GM18505 (cell line): Measurements from ENCODE around the gene SCARB1.
A peak's percentile ranks its signal among the peaks of the same experiment; 100 is the strongest.

Source experiments
- ATAC-seq: cut with Tn5 transposase; IDR thresholded peaks from one replicate; pipeline ENCODE4 v1.9.1; 2021; ENCODE audit not compliant: unreplicated experiment
- POLR2A ChIP-seq: IDR thresholded peaks from 4 replicates; pipeline ENCODE4 v1.6.1; 2011; ENCODE audit warnings: borderline replicate concordance; ENCODE audit not compliant: insufficient read depth, insufficient read length; ENCODE audit errors: extremely low read depth

SCARB1 gene

GRCh38 chr12:124736115-124737039 lies 127.3 kb downstream of the SCARB1 start:
- no peak for ATAC-seq
- TF ChIP-seq POLR2A: no peak

GRCh38 chr12:124734224-124734788 lies 129.4 kb downstream of the SCARB1 start:
- no peak for TF ChIP-seq POLR2A
- no peak for ATAC-seq

GRCh38 chr12:124733086-124733485 lies 130.6 kb downstream of the SCARB1 start:
- no peak for TF ChIP-seq POLR2A
- no peak for ATAC-seq

- no peak for ATAC-seq
- no peak for TF ChIP-seq POLR2A
Observed at GRCh38 chr12:124732275-124733075, 131.2 kb downstream of the SCARB1 start.

GRCh38 chr12:124731869-124732268 lies 131.8 kb downstream of the SCARB1 start:
- no peak for TF ChIP-seq POLR2A
- ATAC-seq: no peak

- ATAC-seq: no peak
- TF ChIP-seq POLR2A: no peak
Observed at GRCh38 chr12:124730455-124730932, 133.2 kb downstream of the SCARB1 start.

GRCh38 chr12:124727922-124728321 lies 135.7 kb downstream of the SCARB1 start:
- no peak for ATAC-seq

GRCh38 chr12:124727264-124727800 lies 136.3 kb downstream of the SCARB1 start:
- ATAC-seq: peak; percentile 76
- TF ChIP-seq POLR2A: no peak

More at GRCh38 chr12:124727922-124728321, 135.7 kb downstream of the SCARB1 start:
- TF ChIP-seq POLR2A: no peak
